ENCODE results near the gene SLC22A3.

DNA sequence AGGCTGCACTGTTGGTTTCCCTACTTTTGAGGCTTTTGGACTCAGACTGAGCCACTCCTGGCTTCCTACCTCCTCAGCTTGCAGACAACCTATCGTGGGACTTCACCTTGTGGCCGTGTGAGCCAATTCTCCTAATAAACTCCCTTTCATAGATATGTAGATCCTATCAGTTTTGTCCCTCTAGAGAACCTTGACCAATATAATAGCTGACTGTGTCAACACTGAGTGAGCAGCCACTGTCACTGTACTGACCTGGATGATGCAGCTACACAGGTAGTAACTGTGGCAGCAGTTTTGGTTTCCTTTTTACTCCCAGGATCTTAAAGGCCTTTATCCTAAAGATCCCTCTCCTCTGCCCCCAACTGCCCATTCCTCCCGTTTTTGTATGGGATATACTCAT lies 70.2 kb downstream of the SLC22A3 start:
- TF ChIP-seq EZH2 (IDR thresholded peaks at IDR 0.05) (no peak), POLR2AphosphoS5 (IDR thresholded peaks at IDR 0.05; ENCODE audit: low read depth, low read length) (no peak), YY1 (IDR thresholded peaks at IDR 0.05; ENCODE audit: extremely low read depth, insufficient replicate concordance, low read depth, low read length) (no peak), MAX (IDR thresholded peaks at IDR 0.05) (no peak), POLR2A (IDR thresholded peaks at IDR 0.05; ENCODE audit: borderline replicate concordance, extremely low read depth, insufficient read depth, insufficient read length) (no peak)
- TF ChIP-seq, protein P1, sequence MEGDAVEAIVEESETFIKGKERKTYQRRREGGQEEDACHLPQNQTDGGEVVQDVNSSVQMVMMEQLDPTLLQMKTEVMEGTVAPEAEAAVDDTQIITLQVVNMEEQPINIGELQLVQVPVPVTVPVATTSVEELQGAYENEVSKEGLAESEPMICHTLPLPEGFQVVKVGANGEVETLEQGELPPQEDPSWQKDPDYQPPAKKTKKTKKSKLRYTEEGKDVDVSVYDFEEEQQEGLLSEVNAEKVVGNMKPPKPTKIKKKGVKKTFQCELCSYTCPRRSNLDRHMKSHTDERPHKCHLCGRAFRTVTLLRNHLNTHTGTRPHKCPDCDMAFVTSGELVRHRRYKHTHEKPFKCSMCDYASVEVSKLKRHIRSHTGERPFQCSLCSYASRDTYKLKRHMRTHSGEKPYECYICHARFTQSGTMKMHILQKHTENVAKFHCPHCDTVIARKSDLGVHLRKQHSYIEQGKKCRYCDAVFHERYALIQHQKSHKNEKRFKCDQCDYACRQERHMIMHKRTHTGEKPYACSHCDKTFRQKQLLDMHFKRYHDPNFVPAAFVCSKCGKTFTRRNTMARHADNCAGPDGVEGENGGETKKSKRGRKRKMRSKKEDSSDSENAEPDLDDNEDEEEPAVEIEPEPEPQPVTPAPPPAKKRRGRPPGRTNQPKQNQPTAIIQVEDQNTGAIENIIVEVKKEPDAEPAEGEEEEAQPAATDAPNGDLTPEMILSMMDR (IDR thresholded peaks at IDR 0.05 in 2 of 3, conservative IDR thresholded peaks at IDR 0.05 in 1 of 3; ENCODE audit: borderline replicate concordance in 1 of 3, insufficient read depth in 1 of 3, low read depth in 2 of 3, low read length in 2 of 3): no peak
- TF ChIP-seq, protein P2, sequence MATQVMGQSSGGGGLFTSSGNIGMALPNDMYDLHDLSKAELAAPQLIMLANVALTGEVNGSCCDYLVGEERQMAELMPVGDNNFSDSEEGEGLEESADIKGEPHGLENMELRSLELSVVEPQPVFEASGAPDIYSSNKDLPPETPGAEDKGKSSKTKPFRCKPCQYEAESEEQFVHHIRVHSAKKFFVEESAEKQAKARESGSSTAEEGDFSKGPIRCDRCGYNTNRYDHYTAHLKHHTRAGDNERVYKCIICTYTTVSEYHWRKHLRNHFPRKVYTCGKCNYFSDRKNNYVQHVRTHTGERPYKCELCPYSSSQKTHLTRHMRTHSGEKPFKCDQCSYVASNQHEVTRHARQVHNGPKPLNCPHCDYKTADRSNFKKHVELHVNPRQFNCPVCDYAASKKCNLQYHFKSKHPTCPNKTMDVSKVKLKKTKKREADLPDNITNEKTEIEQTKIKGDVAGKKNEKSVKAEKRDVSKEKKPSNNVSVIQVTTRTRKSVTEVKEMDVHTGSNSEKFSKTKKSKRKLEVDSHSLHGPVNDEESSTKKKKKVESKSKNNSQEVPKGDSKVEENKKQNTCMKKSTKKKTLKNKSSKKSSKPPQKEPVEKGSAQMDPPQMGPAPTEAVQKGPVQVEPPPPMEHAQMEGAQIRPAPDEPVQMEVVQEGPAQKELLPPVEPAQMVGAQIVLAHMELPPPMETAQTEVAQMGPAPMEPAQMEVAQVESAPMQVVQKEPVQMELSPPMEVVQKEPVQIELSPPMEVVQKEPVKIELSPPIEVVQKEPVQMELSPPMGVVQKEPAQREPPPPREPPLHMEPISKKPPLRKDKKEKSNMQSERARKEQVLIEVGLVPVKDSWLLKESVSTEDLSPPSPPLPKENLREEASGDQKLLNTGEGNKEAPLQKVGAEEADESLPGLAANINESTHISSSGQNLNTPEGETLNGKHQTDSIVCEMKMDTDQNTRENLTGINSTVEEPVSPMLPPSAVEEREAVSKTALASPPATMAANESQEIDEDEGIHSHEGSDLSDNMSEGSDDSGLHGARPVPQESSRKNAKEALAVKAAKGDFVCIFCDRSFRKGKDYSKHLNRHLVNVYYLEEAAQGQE (IDR thresholded peaks at IDR 0.05; ENCODE audit: low read depth): no peak
